Endothelial cell of umbilical vein (primary cell): ENCODE data around the gene NRARP. TPM values are rescaled to one million over a fixed set of nuclear protein-coding genes. Genes with fewer than 3 reads are reported as not detected.

Experiments used
- BruUV-seq: library from RNA; stranded (reverse); fragments of 400-500 nt; replicated peaks from 2 replicates; lab custom pipeline; 2021; lab: Mats Ljungman, UMichigan
- CTCF ChIA-PET: fragments of 300-600, 350-600 bp; sonication (Branson Sonifier 250); formaldehyde crosslinking; loops from one replicate; lab custom pipeline; 2021; ENCODE audit warnings: antibody characterized with exemption, inconsistent platforms; lab: Charles Lee
- POLR2A ChIA-PET: fragments of 300-600, 350-600 bp; sonication (Branson Sonifier 250); formaldehyde crosslinking; loops from one replicate; lab custom pipeline; 2021; ENCODE audit warnings: antibody characterized with exemption, inconsistent platforms; lab: Charles Lee
- DNase-seq: peaks from one replicate; pipeline ENCODE4 v3.0.0-alpha.2; 2011; ENCODE audit warnings: low read depth, low spot score
- FAIRE-seq: peaks from 2 replicates; lab custom pipeline; 2011; peaks lifted over from hg19 to GRCh38; lab: Jason Lieb, UNC
- H2AFZ ChIP-seq: 2 replicates; pipeline ENCODE4 v1.6.0; 2012; ENCODE audit warnings: low read depth, low read length, control low read depth, inconsistent platforms
- H3K27ac ChIP-seq: 2 replicates; pipeline ENCODE4 v1.5.1; 2011; ENCODE audit warnings: low read depth, mild to moderate bottlenecking, control low read depth, low read length, moderate library complexity; ENCODE audit not compliant: insufficient read depth
- H3K27me3 ChIP-seq, 2 experiments: 2 replicates each; pipeline versions ENCODE4 v1.6.0 to v1.6.1; 2011; ENCODE audit warnings: low read length in 2 of 2, mixed read lengths in 1 of 2; ENCODE audit not compliant: control insufficient read depth in 2 of 2, insufficient read depth in 2 of 2
- H3K36me3 ChIP-seq, 2 experiments: 2 replicates in 1 of 2; 3 replicates in 1 of 2; pipeline ENCODE4 v1.5.1; 2011; ENCODE audit warnings: low read length in 2 of 2, mild to moderate bottlenecking in 1 of 2, moderate library complexity in 1 of 2; ENCODE audit not compliant: control insufficient read depth in 2 of 2, insufficient read depth in 2 of 2; ENCODE audit errors: extremely low read depth in 1 of 2
- H3K4me1 ChIP-seq: 3 replicates; pipeline ENCODE4 v1.5.1; 2011; ENCODE audit warnings: mild to moderate bottlenecking, low read length; ENCODE audit not compliant: control insufficient read depth, insufficient read depth; ENCODE audit errors: extremely low read depth
- H3K4me2 ChIP-seq: 2 replicates; pipeline ENCODE4 v1.6.1; 2011; ENCODE audit warnings: low read length, control low read depth, mixed read lengths; ENCODE audit not compliant: insufficient read depth
- H3K4me3 ChIP-seq, 3 experiments: fragments of 200-600 bp in 1 of 3; sonication (generic), shearing (Covaris generic) in 1 of 3; replicated peaks in 1 of 3; 2 replicates each; pipeline ENCODE4 v1.5.1; 2011 to 2016; ENCODE audit warnings: control low read depth in 3 of 3, low read length in 3 of 3, mild to moderate bottlenecking in 2 of 3, inconsistent platforms in 1 of 3, low read depth in 1 of 3, moderate library complexity in 1 of 3; ENCODE audit not compliant: insufficient read depth in 1 of 3
- H3K79me2 ChIP-seq: 2 replicates; pipeline ENCODE4 v1.6.0; 2012; ENCODE audit warnings: low read length, inconsistent platforms; ENCODE audit not compliant: control insufficient read depth, insufficient read depth
- H3K9ac ChIP-seq: replicated peaks from 2 replicates; pipeline ENCODE3; 2011; ENCODE audit warnings: low read length, control low read depth; ENCODE audit not compliant: insufficient read depth; ENCODE audit errors: extremely low read depth
- H3K9me1 ChIP-seq: replicated peaks from 3 replicates; pipeline ENCODE4 v1.6.0; 2011; ENCODE audit warnings: mild to moderate bottlenecking, low read length; ENCODE audit not compliant: control insufficient read depth, insufficient read depth; ENCODE audit errors: extremely low read depth
- H3K9me3 ChIP-seq: replicated peaks from 2 replicates; pipeline ENCODE4 v1.5.1; 2012; ENCODE audit warnings: low read length, inconsistent platforms; ENCODE audit not compliant: control insufficient read depth, insufficient read depth
- H4K20me1 ChIP-seq: replicated peaks from 2 replicates; pipeline ENCODE3; 2011; ENCODE audit warnings: mild to moderate bottlenecking, low read length; ENCODE audit not compliant: control insufficient read depth, insufficient read depth; ENCODE audit errors: extremely low read depth
- CTCF ChIP-seq, 2 donors: IDR thresholded peaks; 1 replicate in 1 of 2; 2 replicates in 1 of 2; pipeline ENCODE4 v1.5.1; 2011; ENCODE audit warnings: low read length in 2 of 2, mild to moderate bottlenecking in 2 of 2, moderate library complexity in 2 of 2, control low read depth in 1 of 2, inconsistent platforms in 1 of 2, low read depth in 1 of 2; ENCODE audit not compliant: insufficient read depth in 1 of 2; ENCODE audit errors: extremely low read depth in 1 of 2
- EZH2 ChIP-seq: IDR thresholded peaks from 2 replicates; pipeline ENCODE4 v1.6.1; 2012; ENCODE audit warnings: borderline replicate concordance, low read depth, mild to moderate bottlenecking, moderate library complexity, low read length, inconsistent platforms; ENCODE audit not compliant: severe bottlenecking
- FOS ChIP-seq: IDR thresholded peaks from 2 replicates; pipeline ENCODE4 v1.6.1; 2011; ENCODE audit warnings: mild to moderate bottlenecking, low read length, moderate library complexity, borderline replicate concordance; ENCODE audit not compliant: insufficient read depth
- GATA2 ChIP-seq: IDR thresholded peaks from 2 replicates; pipeline ENCODE4 v1.7.0; 2011; ENCODE audit warnings: low read depth, mild to moderate bottlenecking, moderate library complexity, mixed read lengths, low read length; ENCODE audit not compliant: insufficient read length, insufficient read depth
- JUN ChIP-seq: IDR thresholded peaks from 2 replicates; pipeline ENCODE4 v1.6.1; 2011; ENCODE audit warnings: borderline replicate concordance, low read depth; ENCODE audit not compliant: insufficient read length, insufficient read depth
- MAX ChIP-seq: IDR thresholded peaks from 2 replicates; pipeline ENCODE4 v1.6.1; 2011; ENCODE audit not compliant: insufficient read depth, insufficient read length
- MYC ChIP-seq: IDR thresholded peaks from one replicate; pipeline ENCODE4 v1.6.1; 2011; ENCODE audit warnings: mild to moderate bottlenecking, low read depth, low read length
- POLR2A ChIP-seq: IDR thresholded peaks from 2 replicates; pipeline ENCODE4 v1.6.1; 2012; ENCODE audit warnings: low read depth, mild to moderate bottlenecking, control low read depth, low read length
- POLR2AphosphoS5 ChIP-seq: IDR thresholded peaks from 2 replicates; pipeline ENCODE4 v1.6.1; 2012; ENCODE audit warnings: low read depth, mild to moderate bottlenecking, control low read depth, low read length, moderate library complexity; ENCODE audit not compliant: insufficient read depth
- dilution Hi-C: fragments of 300-500 bp; cut with MboI; formaldehyde crosslinking; loops from one replicate; pipeline ENCODE4 v1.15.0; 2019; ENCODE audit warnings: low sequenced_read_pairs; ENCODE audit not compliant: extremely low pct_ligation_motif_present
- intact Hi-C: fragments of 100-400 bp; cut with micrococcal nuclease; formaldehyde crosslinking; loops from one replicate; pipeline ENCODE4 v1.10.0; 2022
- polyA plus RNA-seq, 4 experiments: library from polyadenylated mRNA; depleted of rRNA in 3 of 4; stranded (reverse) in 3 of 4; unstranded in 1 of 4; fragments of >200 nt; gene quantifications; 2 replicates each; pipeline versions ENCODE4 v1.2.1 to v1.2.3, GENCODE V29; 2011 to 2012; ENCODE audit warnings: missing spikeins in 1 of 4
- total RNA-seq: library from RNA; stranded (reverse); gene quantifications from 2 replicates; pipeline ENCODE4 v1.2.3, GENCODE V29; 2021

The NRARP gene
- total and polyA plus RNA-seq, 2 donors (not counting 3 experiments of a cell fraction or from before 2014, with no cell fraction given), result 50.0 to 72.9 TPM

- Histone ChIP-seq H3K9me1 (no peaks in the 10 kb centered on the region), H3K79me2 (peaks cover 26% of the 10 kb centered on the region), H3K27ac (peak overlapping the region; percentile 76), H4K20me1 (no peaks in the 10 kb centered on the region), H3K27me3 (no peaks in the 10 kb centered on the region), H3K4me3 (peak overlapping the region in 1 of 3 experiments; percentile 32), H3K36me3 (no peaks in the 10 kb centered on the region), H3K9ac (peak overlapping the region; percentile 65), H3K9me3 (no peaks in the 10 kb centered on the region), H2AFZ (peak overlapping the region; percentile 26), H3K4me2 (peak overlapping the region; percentile 40), H3K4me1 (peaks cover 54% of the 10 kb centered on the region)
- TF ChIP-seq FOS (no peak), EZH2 (no peak), GATA2 (no peak), MYC (no peak), POLR2AphosphoS5 (no peak), MAX (no peak), CTCF (IDR thresholded peaks at IDR 0.05; ENCODE audit: extremely low read depth in 1 of 2, insufficient read depth in 1 of 2, low read depth in 1 of 2, low read length in 2 of 2) (no peak), POLR2A (no peak), JUN (no peak)
- peak; percentile 87 for FAIRE-seq
- CTCF ChIA-PET, result interaction anchor here (1.4 to 3.1 kb wide), 7 partner anchors 16 to 119 kb away, joined by 3 to 36 read pairs (median 8); partner anchors contain the start of genes EXD3, NOXA1 and TOR4A
- dilution Hi-C loops, result no loop called here
- POLR2A ChIA-PET, result interaction anchor here (0.7 kb wide), 1 partner anchor 109 kb away, joined by 3 read pairs; no protein-coding TSS in a partner anchor
- intact Hi-C loops, result no loop called here
- no peak for DNase-seq
- BruUV-seq, result no TSS peak
Measured at GRCh38 chr9:137303151-137303892, 1.3 kb upstream of the NRARP start.
